HG02610 (cell line): Measurements from ENCODE around the gene TIAM2.
"Not testable (repeated sequence)": the region's sequence is repeated elsewhere in the genome, so short reads cannot be mapped to it uniquely, and the experiment has no call there.

Experiments
- ATAC-seq: cut with Tn5 transposase; IDR thresholded peaks from one replicate; pipeline ENCODE4 v1.9.1; 2021; ENCODE audit warnings: mild to moderate bottlenecking, moderate library complexity; ENCODE audit not compliant: unreplicated experiment

The TIAM2 gene

GRCh38 chr6:154995254-154996015, at the start of gene TIAM2:
TSS of gene TIAM2 (plus strand) at chr6:154995315. CDS start at chr6:155129224, 133,909 bp downstream.
- ATAC-seq, result no peak

DNA sequence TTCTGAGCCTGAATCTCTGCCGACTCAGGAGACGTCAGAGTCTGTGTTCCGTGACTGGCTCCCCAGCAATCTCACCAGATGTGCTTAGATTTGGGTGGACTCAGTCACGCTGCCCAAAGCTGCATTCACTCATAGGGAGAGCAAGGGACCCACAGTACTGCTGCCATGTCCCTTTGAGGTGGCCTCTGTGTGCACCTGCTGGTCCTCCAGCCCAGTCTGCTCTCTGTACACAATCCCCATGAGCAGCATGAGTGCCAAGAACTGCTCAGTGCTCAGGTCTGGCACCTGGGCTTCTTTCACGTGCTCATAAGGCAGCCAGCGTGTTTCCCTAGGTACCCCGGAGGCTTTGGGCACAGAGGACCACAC, 44.2 kb upstream of the TIAM2 start:
- peak; percentile 10 for ATAC-seq

DNA sequence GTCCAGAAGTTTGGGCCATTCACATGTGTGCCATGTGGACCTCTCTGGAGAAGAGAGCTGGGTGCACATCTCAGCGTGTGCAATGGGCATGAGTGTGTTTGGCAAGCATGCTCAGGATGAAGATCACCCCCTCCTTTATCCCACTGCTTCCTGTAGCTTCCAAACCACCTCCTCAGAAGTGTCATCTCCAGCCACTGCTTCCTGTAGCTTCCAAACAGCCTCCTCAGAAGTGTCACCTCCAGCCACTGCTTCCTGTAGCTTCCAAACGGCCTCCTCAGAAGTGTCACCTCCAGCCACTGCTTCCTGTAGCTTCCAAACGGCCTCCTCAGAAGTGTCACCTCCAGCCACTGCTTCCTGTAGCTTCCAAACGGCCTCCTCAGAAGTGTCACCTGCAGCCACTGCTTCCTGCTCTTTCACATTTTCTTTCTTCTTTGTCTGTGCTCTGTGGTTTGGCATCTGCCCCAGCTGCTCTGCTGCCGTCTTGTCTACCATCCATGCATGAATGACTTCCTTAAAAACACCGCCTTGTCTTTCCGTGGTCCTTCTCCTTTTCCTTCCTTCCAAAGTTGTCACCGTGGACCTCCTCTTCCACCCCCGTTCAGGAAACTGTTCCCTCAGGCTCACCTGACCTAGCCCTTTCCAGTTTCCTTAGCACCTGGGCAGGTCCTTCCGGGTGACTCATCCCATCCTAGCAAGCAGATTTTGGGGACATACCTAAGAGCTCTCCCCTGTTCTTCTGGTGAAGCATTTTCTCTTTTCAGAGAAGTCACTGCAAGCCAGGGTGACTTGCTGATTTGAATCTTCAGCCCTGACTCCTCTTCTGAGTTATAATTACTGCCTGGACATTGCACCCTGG, 43.5 kb upstream of the TIAM2 start:
- ATAC-seq, result peak; percentile 78

DNA sequence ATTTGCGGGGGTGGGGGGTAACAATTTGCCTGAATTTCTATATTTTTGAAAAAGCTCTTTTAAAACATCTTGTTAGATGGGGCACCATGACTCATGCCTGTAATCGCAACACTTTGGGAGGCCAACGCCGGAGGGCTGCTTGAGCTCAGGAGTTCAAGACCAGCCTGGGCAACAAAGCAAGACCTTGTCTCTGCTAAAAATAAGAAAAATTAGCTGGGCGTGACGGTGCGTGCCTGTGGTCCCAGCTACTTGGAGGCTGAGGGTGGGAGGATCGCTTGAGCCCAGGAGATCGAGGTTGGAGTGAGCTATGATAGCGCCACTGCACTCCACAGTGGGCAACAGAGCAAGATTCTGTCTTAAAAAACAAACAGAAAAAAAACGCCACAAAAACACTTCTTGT, 41.5 kb upstream of the TIAM2 start:
- no peak for ATAC-seq

DNA sequence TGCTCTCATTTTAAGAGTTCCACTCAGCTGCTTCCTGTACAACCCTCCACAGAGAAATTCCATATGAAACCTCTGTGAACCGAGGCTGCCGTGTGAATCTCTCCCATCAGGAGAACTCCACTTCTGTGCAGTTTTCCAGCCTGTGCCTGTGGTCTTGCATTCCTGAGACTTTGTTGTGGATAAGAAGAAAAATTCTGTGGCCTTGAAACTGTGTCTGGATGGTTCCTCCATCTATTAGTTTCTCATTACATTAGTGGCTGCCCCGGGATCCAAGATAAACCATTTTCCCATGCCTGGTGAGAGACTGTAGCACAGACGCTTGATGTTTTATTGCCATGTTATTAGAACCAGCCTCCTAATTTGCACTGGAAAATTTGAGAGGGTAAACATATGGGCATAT, 40.8 kb upstream of the TIAM2 start:
- ATAC-seq, result no peak

DNA sequence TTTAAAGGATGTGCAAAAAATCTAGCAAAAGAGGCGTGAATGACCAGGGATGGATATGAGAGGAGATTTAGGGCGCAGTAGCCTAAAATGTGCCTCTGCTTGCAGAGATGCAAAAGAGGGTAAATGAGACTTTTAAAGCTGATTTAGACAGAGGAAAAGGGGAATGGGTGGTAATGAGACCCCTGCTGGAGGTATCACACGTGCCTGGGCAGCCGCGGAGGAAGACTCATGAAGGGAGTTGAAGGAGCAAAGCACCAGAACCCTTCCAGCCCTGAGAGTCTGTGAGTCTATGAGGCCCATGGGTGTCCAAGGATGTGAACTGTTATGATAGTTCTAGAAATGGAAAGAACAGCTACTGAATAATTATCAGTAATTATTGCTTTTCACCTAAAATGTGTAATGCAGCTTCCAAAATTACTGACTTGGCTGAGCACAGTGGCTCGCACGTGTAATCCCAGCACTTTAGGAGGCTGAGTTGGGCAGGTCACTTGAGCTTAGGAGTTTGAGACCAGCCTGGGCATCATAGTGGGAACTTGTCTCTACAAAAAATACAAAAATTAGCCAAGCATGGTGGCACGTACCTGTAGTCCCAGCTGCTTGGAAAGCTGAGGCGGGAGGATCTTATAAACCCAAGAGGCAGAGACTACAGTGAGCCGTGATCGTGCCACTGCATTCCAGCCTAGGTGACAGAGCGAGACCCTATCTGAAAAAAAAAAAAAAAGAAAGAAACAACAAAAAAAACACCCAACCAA, 38.2 kb upstream of the TIAM2 start:
- no peak for ATAC-seq

DNA sequence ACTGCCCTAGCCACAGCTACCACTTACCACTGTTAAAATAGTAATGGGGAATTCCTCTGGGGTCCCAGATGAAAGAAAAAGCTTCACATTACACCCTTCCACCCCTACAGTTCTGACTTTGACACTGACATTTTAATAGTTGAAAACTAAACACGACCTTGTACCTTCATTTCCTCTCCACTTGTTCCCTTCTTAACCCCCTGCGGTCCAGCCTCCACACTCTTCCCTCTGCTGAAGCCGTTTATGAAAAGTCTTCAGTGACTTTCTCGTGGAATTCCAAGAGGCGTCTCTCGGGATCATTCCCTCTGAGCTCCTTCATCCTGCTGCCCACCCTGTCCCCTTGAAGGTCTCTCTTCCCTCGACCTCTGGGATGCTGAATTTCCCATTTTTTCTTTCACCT, 36.6 kb upstream of the TIAM2 start:
- ATAC-seq, result no peak

DNA sequence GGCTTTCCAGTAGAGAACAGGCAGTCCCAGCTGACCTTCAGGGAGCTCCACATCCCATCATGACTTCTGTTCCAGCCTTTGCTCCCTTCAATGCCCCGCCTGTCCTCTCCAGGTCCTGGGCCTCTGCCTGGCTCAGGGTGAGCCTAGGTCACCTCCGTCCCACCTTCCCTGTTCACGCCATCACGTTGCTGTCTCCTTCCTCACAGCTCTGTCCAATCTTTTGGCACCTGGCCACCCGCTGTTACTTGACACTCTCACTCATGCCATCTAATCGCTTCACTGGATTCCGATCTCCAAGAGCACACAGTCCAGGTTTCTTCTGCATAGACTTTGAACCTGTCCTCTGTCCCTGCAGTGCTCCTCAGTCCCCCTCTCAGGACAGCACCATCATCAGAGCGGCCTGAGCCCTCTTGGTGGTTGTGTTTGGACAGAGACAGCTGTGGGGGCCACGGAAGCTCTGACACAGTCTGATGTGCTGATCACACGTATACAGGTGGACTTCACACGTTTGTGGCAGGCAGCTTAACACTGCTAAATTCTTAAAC, 34.7 kb upstream of the TIAM2 start:
- no peak for ATAC-seq

GRCh38 chr6:154960854-154961530, 34.1 kb upstream of the TIAM2 start:
- ATAC-seq, result no peak

DNA sequence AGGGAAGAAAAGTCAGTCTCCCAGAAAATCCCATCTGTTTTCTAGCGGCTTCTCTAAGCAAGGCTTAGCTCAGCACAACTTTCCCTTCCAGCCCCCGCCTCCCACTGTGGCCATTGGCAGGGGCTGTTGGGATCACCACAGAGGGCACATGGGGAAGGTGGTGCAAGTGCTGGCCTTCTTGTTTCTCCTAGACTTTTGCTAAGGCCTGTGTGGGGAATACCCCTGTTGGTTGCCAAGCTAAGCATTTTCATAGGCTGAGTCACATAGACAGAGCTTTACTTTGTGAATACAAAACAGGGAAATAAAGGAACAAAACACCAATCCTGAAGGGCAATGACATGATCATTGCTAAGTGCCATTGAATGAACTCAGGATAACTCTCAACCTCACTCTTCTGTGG, 32.4 kb upstream of the TIAM2 start:
- ATAC-seq, result no peak

DNA sequence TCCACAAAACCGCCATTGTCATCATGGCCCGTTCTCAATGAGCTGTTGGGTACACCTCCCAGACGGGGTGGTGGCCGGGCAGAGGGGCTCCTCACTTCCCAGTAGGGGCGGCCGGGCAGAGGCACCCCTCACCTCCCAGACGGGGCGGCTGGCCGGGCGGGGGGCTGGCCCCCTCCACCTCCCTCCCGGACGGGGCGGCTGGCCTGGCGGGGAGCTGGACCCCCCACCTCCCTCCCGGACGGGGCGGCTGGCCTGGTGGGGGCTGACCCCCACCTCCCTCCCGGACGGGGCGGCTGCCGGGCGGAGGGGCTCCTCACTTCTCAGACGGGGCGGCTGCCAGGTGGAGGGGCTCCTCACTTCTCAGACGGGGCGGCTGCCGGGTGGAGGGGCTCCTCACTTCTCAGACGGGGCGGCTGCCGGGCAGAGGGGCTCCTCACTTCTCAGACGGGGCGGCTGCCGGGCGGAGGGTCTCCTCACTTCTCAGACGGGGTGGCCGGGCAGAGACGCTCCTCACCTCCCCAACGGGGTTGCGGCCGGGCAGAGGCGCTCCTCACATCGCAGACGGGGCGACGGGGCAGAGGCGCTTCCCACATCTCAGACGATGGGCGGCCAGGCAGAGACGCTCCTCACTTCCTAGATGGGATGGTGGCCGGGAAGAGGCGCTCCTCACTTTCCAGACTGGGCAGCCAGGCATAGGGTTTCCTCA, 28.9 kb upstream of the TIAM2 start:
- not testable (repeated sequence) for ATAC-seq

GRCh38 chr6:154969796-154970195, 25.3 kb upstream of the TIAM2 start:
- ATAC-seq, result no peak

- no peak for ATAC-seq
Observed at GRCh38 chr6:154974485-154975149, 20.5 kb upstream of the TIAM2 start.

DNA sequence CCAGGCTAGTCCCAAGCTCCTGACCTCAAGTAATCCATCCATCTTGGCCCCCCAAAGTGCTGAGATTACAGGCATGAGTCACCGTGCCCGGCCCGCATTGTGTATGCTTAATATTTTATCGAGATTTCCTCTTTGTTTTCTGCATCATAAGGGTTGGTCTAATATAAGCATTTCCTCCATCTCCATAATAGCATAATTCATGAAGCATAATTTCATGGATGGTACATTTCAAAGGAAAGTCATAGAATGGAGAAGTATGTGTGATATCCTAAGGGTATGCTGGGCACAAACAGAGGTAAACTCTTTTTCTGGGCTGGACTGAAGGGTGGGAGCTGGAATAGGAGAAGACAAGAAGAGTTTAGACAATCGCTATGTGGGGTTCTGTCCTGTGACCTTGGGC, 17.5 kb upstream of the TIAM2 start:
- ATAC-seq, result no peak

DNA sequence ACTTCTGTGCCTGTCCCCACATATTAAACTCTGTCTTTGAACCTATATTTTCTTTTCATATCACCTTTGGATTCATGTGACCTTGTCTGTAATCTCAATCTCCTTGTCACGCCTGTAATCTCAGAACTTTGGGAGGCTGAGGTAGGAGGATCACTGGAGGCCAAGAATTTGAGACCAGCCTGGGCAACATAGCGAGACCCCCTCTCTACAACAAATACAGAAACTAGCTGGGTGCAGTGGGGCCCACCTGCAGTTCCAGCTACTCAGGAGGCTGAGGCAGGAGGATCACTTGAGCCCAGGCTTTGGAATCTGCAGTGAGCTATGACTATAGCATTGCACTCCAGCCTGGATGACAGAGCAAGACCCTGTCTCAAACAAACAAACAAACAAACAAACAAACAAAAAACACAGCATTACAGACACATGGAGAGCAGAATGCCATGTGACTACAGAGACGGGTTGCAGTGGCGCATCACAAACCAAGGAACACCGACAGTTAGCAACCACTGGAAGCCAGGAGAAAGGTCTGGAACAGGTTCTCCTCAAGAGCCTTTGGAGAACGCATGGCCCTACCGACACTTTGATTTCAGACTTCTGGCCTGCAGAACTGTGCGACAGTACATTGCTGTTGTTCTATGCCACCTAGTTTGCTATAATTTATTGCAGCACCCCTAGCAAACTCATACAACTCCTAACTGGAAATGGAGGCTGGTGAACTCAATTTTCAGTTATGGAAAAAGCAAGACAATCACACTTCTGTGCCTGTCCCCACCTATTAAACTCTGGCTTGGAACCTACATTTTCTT, 14.6 kb upstream of the TIAM2 start:
- ATAC-seq, result no peak

GRCh38 chr6:154981079-154981870, 13.8 kb upstream of the TIAM2 start:
- peak; percentile 94 for ATAC-seq

DNA sequence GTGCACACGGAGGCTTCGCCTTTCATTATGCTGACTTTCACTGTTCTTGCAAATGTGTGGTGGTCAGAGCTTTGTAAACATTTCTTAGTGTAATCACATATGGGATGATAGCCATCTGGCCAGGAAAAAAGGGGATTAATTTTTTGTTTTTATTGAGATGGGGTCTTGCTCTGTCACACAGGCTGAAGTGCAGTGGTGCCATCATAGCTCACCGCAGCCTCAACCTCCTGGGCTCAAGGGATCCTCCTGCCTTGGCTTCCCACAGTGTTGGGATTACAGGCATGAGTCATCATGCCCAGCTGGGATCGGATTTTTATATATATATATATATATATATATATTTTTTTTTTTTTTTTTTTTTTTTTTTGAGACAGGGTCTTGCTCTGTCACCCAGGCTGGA, 11.0 kb upstream of the TIAM2 start:
- ATAC-seq, result no peak

DNA sequence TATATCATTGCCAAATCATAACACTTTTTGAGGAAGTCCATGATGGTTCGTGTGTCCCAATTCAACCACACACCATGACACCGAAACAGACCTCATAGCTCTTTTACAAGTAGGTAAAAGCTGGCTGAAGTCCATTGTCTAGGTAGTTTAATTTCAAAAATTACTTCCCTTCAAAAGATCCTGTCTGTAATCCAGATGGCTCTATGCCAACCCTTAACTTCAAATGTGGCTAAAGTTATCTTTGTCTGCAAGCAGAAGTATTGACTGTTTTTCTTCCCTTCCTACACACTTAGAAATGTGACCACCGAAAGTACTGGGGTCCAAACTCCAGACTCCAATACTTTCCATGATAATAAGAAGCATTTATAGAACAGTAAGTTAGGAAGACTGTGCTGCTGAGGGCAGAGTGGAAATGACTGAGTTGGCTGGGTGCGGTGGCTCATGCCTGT, 8.3 kb upstream of the TIAM2 start:
- no peak for ATAC-seq
